H54 (cell line): Measurements from ENCODE around the gene NFIA.

Source experiments
- DNase-seq: peaks from one replicate; pipeline ENCODE4 v3.0.0; 2011; ENCODE audit warnings: low spot score, mixed read lengths; ENCODE audit not compliant: insufficient read length
- FAIRE-seq: peaks from 3 replicates; lab custom pipeline; 2011; peaks lifted over from hg19 to GRCh38; lab: Jason Lieb, UNC
- POLR2A ChIP-seq: IDR thresholded peaks from 2 replicates; pipeline ENCODE4 v1.6.1; 2011; ENCODE audit warnings: low read depth, mild to moderate bottlenecking, low read length

The NFIA gene

DNA sequence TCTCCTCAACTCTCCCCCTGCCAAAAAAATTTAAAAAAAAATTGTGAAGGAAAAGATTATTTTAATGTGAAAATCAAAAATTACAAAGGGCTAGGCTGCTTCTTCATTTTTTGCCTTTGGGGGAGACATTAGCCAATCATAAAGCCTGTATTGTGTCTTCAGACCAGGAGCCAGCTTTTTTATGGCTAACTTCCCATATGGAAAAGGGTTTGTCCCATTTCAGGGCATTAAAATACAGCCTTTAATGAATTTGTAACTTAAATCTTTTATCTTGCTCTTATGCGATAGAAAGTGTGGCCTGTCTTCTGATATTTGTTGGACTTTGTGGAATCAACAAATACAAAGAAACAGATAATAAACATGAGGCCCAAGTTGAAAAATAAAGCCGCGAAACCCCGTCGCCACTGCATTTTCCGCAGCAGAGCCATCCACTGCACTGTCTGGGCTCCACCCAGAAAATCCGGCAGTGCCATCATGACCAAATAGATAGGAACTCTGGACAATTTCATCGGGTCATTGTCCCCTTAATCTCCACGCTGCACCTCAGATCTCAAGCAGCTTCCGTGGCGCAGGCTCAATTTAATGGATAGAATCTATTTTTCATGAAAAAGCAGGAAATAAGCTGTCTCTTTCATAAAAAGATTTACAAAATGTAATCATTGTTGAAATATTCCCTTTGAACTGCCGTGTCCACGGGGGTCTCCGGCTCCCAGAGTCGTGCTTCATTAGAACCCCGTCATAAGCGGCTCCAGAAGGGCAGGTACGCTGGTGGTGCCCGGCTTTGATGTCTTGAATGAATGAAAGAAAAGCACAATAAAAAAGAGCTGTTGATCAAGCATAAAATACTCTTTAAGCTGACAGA is 365.0 kb downstream of the NFIA start:
- FAIRE-seq (no peak), DNase-seq (no peak)
- TF ChIP-seq POLR2A, result no peak

DNA sequence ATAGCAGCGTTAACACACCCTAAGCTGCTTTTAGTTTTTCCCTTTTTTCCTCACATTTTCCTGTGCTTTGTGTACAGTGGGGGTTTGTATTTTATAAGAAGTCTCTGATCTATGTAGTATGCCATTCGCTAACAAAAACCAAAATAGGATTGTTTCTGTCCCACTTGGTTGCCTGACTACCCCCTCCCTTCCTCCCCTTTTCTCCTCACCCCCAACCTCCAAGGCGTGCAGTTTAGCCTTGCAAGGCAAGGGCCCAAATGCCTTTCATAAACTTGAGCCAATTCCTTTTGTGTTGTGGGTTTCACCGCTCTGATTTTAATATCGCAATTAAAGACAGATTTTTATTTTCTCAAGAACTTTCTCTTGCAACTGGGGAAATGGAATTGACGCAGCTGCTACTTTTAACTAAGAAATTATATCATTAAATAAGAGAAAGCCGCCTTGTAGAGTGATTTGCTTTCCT is 365.6 kb downstream of the NFIA start:
- TF ChIP-seq POLR2A, result no peak
- DNase-seq (no peak), FAIRE-seq (no peak)

DNA sequence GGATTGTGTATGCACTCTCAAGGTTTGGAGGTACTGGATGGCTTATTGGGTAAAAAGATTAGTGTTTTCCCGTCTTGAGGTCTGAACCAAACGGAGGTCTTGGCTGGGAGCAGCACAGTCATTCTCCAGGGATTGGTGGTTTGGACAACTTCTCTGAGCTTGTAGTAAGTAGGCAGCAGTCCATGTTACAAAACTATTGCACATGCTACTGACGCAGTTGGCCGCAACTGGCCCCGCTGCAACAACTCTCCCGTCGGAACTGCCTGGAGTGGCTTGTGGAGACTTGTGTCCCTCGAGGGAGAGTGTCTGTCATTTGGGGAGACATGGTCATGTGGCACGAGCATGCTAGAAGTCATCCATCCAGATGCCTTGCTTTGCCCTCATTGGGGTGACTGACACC is 366.6 kb downstream of the NFIA start:
- no peak for DNase-seq
- no peak for TF ChIP-seq POLR2A
- FAIRE-seq, result no peak

DNA sequence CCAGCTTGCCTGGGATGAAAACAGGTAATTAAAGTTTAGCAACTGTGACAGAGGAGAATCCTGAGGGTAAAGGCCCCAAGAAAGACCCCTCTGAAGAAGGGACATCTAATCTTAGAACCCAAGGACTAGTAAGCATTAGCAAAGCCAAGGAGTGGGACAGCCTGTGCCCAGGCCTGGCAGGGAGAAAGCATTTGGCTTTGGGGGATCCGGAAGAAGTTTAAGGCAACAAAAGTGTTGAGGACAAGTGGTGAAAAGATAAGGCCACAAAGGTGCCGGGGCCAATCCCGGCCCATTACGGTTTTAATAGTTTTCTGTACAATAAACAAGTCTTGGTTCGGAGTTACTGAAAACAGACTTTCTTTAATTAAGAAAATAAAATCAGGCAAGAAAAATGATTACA is 367.0 kb downstream of the NFIA start:
- DNase-seq (no peak), FAIRE-seq (no peak)
- TF ChIP-seq POLR2A, result no peak

DNA sequence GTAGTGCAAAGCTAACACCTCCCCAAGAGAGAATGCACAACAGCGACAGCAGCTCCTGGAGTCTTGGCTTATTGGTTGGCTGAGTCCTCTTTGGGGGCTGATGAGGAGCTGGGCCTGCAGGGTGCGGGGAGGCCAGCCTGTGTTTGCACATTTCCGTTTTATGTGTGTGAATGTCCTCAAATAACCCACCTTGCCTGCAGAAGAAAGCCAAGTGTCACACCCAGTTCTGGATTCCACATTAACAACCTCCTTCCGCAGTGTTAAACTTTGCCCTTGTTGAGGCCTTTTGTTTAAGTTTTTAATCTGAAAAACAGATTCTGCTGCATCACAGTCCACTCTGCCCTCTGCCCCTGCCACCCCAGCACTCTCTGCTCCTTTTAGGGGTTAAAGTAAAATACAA is 368.1 kb downstream of the NFIA start:
- DNase-seq (no peak), FAIRE-seq (no peak)

DNA sequence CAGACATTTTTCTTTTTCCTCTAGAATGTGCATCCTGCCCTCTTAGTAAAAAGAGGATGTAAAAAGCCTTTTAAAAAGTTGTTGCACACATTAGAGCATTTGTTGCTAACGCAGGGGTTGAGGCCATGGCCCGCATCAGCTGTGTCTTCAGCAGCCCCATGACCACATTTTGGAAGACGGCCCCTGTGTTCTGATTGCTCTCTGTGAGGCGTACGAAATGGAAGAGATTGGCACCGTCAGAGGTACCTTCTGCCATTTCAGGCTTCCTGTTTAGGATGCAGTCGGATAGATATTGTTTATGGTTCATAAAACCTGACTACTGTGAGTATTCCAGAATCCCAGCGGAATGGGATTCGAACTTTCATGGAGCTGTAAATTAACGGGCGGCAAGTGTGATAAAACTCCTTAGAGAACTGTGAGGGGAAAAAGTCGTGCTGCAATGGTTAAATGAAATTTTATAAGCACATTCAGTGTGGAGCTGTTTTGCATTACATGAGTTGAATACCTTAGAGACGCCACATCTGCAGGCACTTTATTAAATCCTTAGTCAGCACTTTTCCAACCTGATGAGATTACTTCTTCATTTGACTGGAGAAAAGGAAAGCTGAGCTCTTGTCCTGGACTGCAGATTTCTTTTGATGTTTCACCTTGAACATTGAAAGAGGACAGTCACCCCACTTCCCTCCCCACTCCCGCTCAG is 368.7 kb downstream of the NFIA start:
- no peak for TF ChIP-seq POLR2A
- FAIRE-seq (no peak), DNase-seq (no peak)

More for the DNA sequence above, 368.1 kb downstream of the NFIA start:
- TF ChIP-seq POLR2A, result no peak

DNA sequence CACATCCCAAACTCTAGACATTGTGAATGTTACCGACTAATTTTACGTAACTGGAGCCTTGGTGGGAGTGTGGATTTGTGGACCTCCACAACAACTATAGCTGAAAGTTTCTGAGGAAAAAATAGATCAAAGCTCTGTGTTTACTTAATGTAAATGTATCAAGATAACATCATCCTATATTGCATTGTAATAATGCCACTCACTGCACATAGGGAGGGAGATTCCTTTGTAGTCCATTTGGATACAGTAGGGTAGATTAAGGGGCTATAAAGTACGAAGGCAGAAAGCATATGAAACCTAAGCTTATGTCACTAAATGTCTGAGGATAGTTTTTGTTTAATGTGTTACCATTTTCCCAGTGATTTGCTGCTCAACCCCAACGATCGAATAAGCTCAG is 369.2 kb downstream of the NFIA start:
- TF ChIP-seq POLR2A, result no peak
- FAIRE-seq (no peak), DNase-seq (no peak)

DNA sequence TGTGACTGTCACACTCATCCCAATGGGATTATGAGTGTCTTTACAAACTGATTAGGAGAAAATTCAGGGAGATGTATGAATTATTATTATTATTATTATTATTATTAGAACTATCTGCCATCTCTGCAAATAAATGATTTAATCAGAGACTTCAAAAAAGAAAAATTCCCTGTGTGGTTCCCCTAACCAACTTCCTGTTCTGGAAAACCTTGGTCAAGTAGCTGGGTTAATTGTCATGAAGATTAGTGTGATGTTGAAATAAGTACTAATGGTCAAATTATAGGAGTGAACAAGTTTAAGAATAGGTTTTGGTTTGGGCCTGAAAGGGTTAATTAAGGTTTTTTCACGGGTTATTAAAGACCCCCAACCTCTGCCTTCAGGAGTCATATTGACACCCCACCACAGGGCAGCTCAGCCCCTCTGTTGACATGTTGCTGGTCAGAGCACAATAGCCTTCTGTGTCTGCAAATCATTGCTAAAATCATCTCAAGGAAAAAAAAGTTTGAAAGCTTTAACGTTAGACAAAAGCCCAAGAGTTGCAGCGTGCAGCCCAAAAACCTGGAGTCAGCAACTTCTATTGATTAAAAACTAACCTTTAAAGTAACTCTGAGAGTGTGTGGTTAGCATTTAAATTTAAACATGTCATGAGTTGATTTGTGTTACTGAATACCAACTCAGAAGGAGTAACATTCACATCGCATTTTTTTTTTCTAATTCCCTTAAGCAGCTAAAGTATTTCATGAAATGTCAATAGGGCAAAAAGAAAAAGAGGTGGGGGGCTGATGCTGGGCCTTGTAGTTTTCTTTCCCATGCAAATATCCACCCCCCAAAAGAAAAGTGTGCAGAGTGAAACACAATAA is 370.0 kb downstream of the NFIA start:
- FAIRE-seq (peak; percentile 53), DNase-seq (no peak)
- no peak for TF ChIP-seq POLR2A

DNA sequence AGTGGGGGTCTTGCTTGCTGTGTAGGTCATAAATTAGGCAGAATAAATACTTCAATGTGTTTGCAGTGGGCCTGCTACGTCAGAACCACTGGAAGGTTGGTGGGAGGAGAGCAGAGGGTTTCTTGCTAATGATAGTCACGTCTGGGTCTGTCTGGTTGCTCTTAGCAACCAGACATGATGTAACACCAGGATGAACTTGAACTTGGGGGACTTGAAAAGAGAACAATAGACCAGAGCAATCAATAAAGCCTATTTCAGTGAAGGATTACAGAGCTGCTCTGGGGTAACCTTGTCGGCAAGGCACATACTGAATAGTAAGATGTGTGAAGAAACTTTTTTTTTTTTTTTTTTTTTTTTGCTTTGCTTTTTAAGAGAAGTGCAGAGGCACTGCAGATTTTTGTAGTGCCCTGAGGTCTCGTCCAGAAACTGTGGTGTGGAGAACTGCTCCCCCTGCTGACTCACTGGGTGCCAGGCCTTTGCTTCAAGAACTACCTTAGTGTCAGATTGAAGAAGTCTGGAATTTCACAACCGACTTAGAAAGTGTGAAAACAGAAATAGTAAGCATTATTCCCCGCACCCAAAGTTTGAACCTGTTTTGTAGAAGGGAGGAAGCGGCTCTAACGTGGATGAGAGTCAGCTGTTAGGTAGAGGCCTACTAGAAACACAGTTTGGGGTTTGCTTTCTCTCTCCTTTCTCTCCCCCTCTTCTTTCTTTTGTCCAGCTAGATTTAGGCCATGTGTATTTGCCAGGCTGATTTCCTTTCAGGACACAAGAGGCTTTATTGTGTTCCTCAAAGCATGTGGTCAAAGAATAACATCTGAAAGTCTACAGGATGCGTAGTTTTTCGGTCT is 371.0 kb downstream of the NFIA start:
- FAIRE-seq (peak; percentile 90), DNase-seq (peak; percentile 54)
- TF ChIP-seq POLR2A, result no peak

DNA sequence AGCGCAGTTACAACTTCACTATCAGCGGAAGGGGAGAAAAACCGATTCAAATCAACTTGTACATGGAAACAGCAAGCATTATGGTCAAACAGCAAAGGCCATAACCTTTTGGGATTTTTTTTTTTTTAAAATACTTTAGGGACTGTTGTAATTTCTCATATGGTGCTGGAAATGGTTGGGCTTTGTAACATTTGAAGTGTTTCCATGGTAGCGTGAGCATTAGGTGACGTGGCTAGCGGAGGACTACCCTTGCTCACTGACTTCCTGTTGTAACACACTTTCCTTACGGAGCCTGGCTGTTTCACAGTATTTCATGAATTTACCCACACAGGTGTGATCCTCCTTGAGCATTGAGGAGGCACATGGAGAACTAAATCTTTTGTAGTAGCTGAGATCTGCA is 373.0 kb downstream of the NFIA start:
- FAIRE-seq, result no peak
- no peak for DNase-seq
- TF ChIP-seq POLR2A, result no peak

DNA sequence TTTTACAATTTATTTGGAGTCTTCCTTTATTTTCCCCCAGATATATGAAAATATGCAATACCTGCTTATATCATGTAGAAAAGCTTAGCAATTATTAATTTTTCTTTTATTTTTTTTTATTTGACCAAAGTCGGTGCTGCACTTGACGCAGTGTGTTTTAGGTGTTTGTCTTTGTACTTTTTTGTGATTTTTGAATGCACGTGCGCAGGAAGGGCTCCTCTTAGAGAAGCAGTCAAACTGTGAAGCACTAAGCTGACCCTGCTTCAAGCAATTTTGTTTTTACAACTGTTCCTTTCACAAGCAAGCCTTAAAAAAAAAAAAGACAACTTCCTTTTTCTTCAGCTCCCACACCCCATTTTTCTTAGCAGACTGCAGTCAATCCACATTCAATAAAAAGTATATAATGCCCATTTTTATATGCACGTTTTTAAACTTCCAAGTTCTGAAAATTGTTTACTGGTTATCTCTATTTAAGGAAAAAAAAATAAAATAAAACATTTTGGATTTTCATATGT is 375.2 kb downstream of the NFIA start:
- no peak for TF ChIP-seq POLR2A

DNA sequence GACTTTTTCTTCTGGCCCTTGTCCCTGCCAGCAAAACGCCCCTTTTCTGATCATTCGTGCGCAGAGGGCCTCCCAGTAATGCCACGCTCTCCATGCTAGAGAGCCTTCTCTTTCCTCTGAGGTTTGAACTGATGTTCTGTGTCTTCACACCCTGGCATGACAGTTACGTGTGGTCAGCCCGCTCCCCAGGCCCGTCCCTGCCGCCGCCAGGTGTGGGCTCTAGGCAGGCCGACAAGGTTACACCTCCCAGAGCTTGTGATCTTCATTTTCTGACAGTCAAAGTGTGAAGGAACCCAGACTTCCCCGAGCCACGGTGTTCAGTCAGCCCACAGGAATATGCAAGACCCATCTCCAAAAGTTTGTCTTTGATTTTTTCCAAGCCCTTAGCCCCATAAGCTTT is 377.0 kb downstream of the NFIA start:
- FAIRE-seq, result no peak
- no peak for TF ChIP-seq POLR2A
- no peak for DNase-seq

More for the DNA sequence above, 375.2 kb downstream of the NFIA start:
- FAIRE-seq (no peak), DNase-seq (no peak)

DNA sequence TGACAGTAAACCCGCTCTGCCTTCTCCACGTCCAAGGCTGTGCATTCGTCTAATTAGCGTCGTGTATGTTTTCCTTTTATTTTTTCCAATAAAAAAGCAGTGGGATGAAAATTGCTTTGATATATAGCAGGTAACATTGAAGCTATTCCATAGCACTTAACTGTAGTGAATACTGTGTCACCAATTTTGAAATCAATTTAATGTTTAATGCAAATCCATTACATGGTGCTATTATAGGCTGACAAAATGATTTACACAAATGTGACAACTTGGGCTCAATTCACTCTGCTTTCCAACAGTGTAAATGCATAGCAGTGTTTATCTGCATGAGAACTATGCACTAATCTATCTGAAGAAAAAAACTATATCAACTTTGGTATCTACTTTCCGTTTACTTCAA is 377.8 kb downstream of the NFIA start:
- no peak for TF ChIP-seq POLR2A
- no peak for DNase-seq
- no peak for FAIRE-seq
